Rectal smooth muscle tissue (tissue), 1 donor: ENCODE results near the gene KRT23.

Experiments
- H3K27ac ChIP-seq: one replicate; pipeline ENCODE4 v1.7.0; 2013; ENCODE audit warnings: low read depth, low read length, inconsistent platforms
- H3K27me3 ChIP-seq: one replicate; pipeline ENCODE4 v1.7.0; 2013; ENCODE audit warnings: low read length; ENCODE audit not compliant: control insufficient read depth, insufficient read depth
- H3K36me3 ChIP-seq: one replicate; pipeline ENCODE4 v1.7.0; 2013; ENCODE audit warnings: low read length; ENCODE audit not compliant: control insufficient read depth, insufficient read depth
- H3K4me1 ChIP-seq: one replicate; pipeline ENCODE4 v1.7.0; 2013; ENCODE audit warnings: low read length; ENCODE audit not compliant: control insufficient read depth, insufficient read depth
- H3K4me3 ChIP-seq: one replicate; pipeline ENCODE4 v1.7.0; 2013; ENCODE audit warnings: low read length
- H3K9ac ChIP-seq: one replicate; pipeline ENCODE4 v1.7.0; 2013; ENCODE audit warnings: low read length

Gene KRT23

GRCh38 chr17:40916366-40916765 is 21.1 kb downstream of the KRT23 start:
- Histone ChIP-seq H3K4me1 (no peaks in the 10 kb centered on the region), H3K36me3 (no peaks in the 10 kb centered on the region), H3K27ac (no peak overlapping the region), H3K27me3 (no peaks in the 10 kb centered on the region), H3K4me3 (no peak overlapping the region), H3K9ac (no peak overlapping the region)

GRCh38 chr17:40915721-40916256 is 21.7 kb downstream of the KRT23 start:
- H3K9ac ChIP-seq, result no peak overlapping the region
- H3K4me3 ChIP-seq, result no peak overlapping the region
- H3K36me3 ChIP-seq, result no peaks in the 10 kb centered on the region
- H3K27ac ChIP-seq, result no peak overlapping the region
- no peaks in the 10 kb centered on the region for H3K4me1 ChIP-seq
- H3K27me3 ChIP-seq, result no peaks in the 10 kb centered on the region

GRCh38 chr17:40915199-40915661 is 22.2 kb downstream of the KRT23 start:
- Histone ChIP-seq H3K36me3 (no peaks in the 10 kb centered on the region), H3K27ac (no peak overlapping the region), H3K9ac (no peak overlapping the region), H3K4me3 (no peak overlapping the region), H3K4me1 (peaks cover 2% of the 10 kb centered on the region), H3K27me3 (no peaks in the 10 kb centered on the region)

GRCh38 chr17:40914075-40914855 is 23.2 kb downstream of the KRT23 start:
- peaks cover 9% of the 10 kb centered on the region for H3K4me1 ChIP-seq
- H3K36me3 ChIP-seq, result no peaks in the 10 kb centered on the region
- no peak overlapping the region for H3K4me3 ChIP-seq
- H3K9ac ChIP-seq, result no peak overlapping the region
- no peak overlapping the region for H3K27ac ChIP-seq
- no peaks in the 10 kb centered on the region for H3K27me3 ChIP-seq

- H3K36me3 ChIP-seq, result no peaks in the 10 kb centered on the region
- H3K27ac ChIP-seq, result no peak overlapping the region
- no peaks in the 10 kb centered on the region for H3K27me3 ChIP-seq
- H3K4me3 ChIP-seq, result no peak overlapping the region
- H3K9ac ChIP-seq, result no peak overlapping the region
- peaks cover 9% of the 10 kb centered on the region for H3K4me1 ChIP-seq
Measured at GRCh38 chr17:40912486-40913210, 24.8 kb downstream of the KRT23 start.

- H3K36me3 ChIP-seq, result no peaks in the 10 kb centered on the region
Measured at GRCh38 chr17:40910441-40910841, 27.0 kb downstream of the KRT23 start.

GRCh38 chr17:40909755-40910154 is 27.7 kb downstream of the KRT23 start:
- Histone ChIP-seq H3K4me1 (peaks cover 9% of the 10 kb centered on the region), H3K9ac (no peak overlapping the region), H3K27ac (no peak overlapping the region), H3K36me3 (no peaks in the 10 kb centered on the region), H3K27me3 (no peaks in the 10 kb centered on the region), H3K4me3 (no peak overlapping the region)

More at GRCh38 chr17:40910441-40910841, 27.0 kb downstream of the KRT23 start:
- Histone ChIP-seq H3K27ac (no peak overlapping the region), H3K4me3 (no peak overlapping the region), H3K4me1 (peaks cover 9% of the 10 kb centered on the region), H3K9ac (no peak overlapping the region), H3K27me3 (no peaks in the 10 kb centered on the region)

- H3K9ac ChIP-seq, result no peak overlapping the region
- H3K27ac ChIP-seq, result no peak overlapping the region
- no peaks in the 10 kb centered on the region for H3K27me3 ChIP-seq
- H3K36me3 ChIP-seq, result no peaks in the 10 kb centered on the region
- H3K4me3 ChIP-seq, result no peak overlapping the region
- H3K4me1 ChIP-seq, result peaks cover 9% of the 10 kb centered on the region
Measured at GRCh38 chr17:40909351-40909750, 28.1 kb downstream of the KRT23 start.

- Histone ChIP-seq H3K27ac (no peak overlapping the region), H3K27me3 (no peaks in the 10 kb centered on the region), H3K4me3 (no peak overlapping the region), H3K4me1 (peaks cover 9% of the 10 kb centered on the region), H3K9ac (no peak overlapping the region), H3K36me3 (no peaks in the 10 kb centered on the region)
Measured at GRCh38 chr17:40906613-40907012, 30.8 kb downstream of the KRT23 start.

- no peaks in the 10 kb centered on the region for H3K27me3 ChIP-seq
- H3K27ac ChIP-seq, result no peak overlapping the region
- H3K9ac ChIP-seq, result no peak overlapping the region
- no peaks in the 10 kb centered on the region for H3K36me3 ChIP-seq
- H3K4me3 ChIP-seq, result no peak overlapping the region
- peaks cover 7% of the 10 kb centered on the region for H3K4me1 ChIP-seq
Measured at GRCh38 chr17:40905370-40905769, 32.1 kb downstream of the KRT23 start.

- H3K9ac ChIP-seq, result no peak overlapping the region
- H3K36me3 ChIP-seq, result no peaks in the 10 kb centered on the region
- no peaks in the 10 kb centered on the region for H3K4me1 ChIP-seq
- H3K27me3 ChIP-seq, result no peaks in the 10 kb centered on the region
- H3K27ac ChIP-seq, result no peak overlapping the region
- no peak overlapping the region for H3K4me3 ChIP-seq
Measured at GRCh38 chr17:40903129-40903847, 34.2 kb downstream of the KRT23 start.

GRCh38 chr17:40902498-40902897 is 34.9 kb downstream of the KRT23 start:
- H3K4me3 ChIP-seq, result peak overlapping the region; percentile 0
- no peaks in the 10 kb centered on the region for H3K36me3 ChIP-seq
- H3K27ac ChIP-seq, result no peak overlapping the region
- no peaks in the 10 kb centered on the region for H3K27me3 ChIP-seq
- no peak overlapping the region for H3K9ac ChIP-seq
- no peaks in the 10 kb centered on the region for H3K4me1 ChIP-seq
